ENCODE measurements around the gene FSD2. TPM values are rescaled to one million over a fixed set of nuclear protein-coding genes. Genes with fewer than 3 reads are reported as not detected.

Gene FSD2
- total RNA-seq, 1 donor from 2014 or later, result 0.13 TPM

GRCh38 chr15:82845686-82846085 lies 39.8 kb upstream of the FSD2 start:
- no peaks in the 10 kb centered on the region for H3K27me3 ChIP-seq (ENCODE audit: control insufficient read depth, insufficient read depth, low read length)
- no peak for TF ChIP-seq CTCF (IDR thresholded peaks at IDR 0.05; ENCODE audit: insufficient read depth, low read length, poor library complexity, severe bottlenecking)
- H3K36me3 ChIP-seq (ENCODE audit: control insufficient read depth, insufficient read depth, low read length), result peaks cover 1% of the 10 kb centered on the region
- no peak for DNase-seq (ENCODE audit: low read depth)
- no peak overlapping the region for H3K4me3 ChIP-seq (ENCODE audit: low read depth, low read length)

DNA sequence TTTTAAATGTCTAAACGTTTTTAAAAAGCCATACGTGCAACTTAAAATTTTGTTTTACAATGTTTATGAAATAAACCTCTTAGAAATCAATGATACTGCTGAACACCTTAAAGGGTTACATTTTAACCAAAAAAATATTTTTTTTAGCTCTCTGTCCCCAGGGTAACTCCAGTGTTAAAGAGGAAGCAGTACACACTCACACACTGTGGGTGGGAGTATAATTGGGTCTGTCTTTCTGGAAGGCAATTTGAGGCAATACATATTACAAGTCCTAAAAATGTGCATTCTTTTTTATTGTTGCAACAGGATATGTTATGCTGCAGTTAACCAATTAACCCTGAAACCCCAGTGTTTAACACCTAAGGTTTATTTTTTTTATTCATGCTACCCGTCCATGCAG lies 37.7 kb upstream of the FSD2 start:
- no peak for DNase-seq (ENCODE audit: low read depth)
- no peaks in the 10 kb centered on the region for H3K27me3 ChIP-seq (ENCODE audit: control insufficient read depth, insufficient read depth, low read length)
- TF ChIP-seq CTCF (IDR thresholded peaks at IDR 0.05; ENCODE audit: insufficient read depth, low read length, poor library complexity, severe bottlenecking), result no peak
- no peaks in the 10 kb centered on the region for H3K36me3 ChIP-seq (ENCODE audit: control insufficient read depth, insufficient read depth, low read length)
- H3K4me3 ChIP-seq (ENCODE audit: low read depth, low read length), result no peak overlapping the region

- TF ChIP-seq CTCF (IDR thresholded peaks at IDR 0.05; ENCODE audit: insufficient read depth, low read length, poor library complexity, severe bottlenecking), result no peak
- no peaks in the 10 kb centered on the region for H3K27me3 ChIP-seq (ENCODE audit: control insufficient read depth, insufficient read depth, low read length)
- no peak overlapping the region for H3K4me3 ChIP-seq (ENCODE audit: low read depth, low read length)
- DNase-seq (ENCODE audit: low read depth), result no peak
- H3K36me3 ChIP-seq (ENCODE audit: control insufficient read depth, insufficient read depth, low read length), result peaks cover 5% of the 10 kb centered on the region
Measured at GRCh38 chr15:82840166-82840565, 34.3 kb upstream of the FSD2 start.

DNA sequence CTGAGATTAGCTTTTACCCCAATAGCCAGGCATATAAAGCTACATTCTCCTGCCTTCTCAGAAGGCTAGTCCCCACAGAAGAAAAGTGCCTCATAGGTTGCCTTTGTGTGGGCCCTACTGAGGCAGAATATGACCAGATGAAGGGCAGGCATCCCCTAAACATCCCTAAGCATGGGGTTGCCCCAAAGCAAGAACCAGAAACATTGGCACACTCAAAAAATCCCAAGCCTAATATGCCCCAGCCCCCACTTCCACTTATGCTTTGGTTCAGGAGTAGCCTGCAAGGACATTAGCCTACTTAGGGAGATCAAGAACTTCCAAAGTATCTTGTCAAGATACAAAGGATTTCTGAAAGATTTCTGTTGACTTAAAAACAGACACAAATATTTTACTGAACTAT lies 33.3 kb upstream of the FSD2 start:
- Histone ChIP-seq H3K4me3 (ENCODE audit: low read depth, low read length) (no peak overlapping the region), H3K36me3 (ENCODE audit: control insufficient read depth, insufficient read depth, low read length) (peaks cover 5% of the 10 kb centered on the region)
- TF ChIP-seq CTCF (IDR thresholded peaks at IDR 0.05; ENCODE audit: insufficient read depth, low read length, poor library complexity, severe bottlenecking), result no peak

GRCh38 chr15:82838096-82838735 lies 32.3 kb upstream of the FSD2 start:
- DNase-seq (ENCODE audit: low read depth), result no peak
- no peak for TF ChIP-seq CTCF (IDR thresholded peaks at IDR 0.05; ENCODE audit: insufficient read depth, low read length, poor library complexity, severe bottlenecking)
- Histone ChIP-seq H3K27me3 (ENCODE audit: control insufficient read depth, insufficient read depth, low read length) (no peaks in the 10 kb centered on the region), H3K4me3 (ENCODE audit: low read depth, low read length) (no peak overlapping the region), H3K36me3 (ENCODE audit: control insufficient read depth, insufficient read depth, low read length) (peaks cover 5% of the 10 kb centered on the region)

More for the DNA sequence above, 33.3 kb upstream of the FSD2 start:
- DNase-seq (ENCODE audit: low read depth), result no peak
- H3K27me3 ChIP-seq (ENCODE audit: control insufficient read depth, insufficient read depth, low read length), result no peaks in the 10 kb centered on the region

GRCh38 chr15:82835391-82835917 lies 29.6 kb upstream of the FSD2 start:
- Histone ChIP-seq H3K4me3 (ENCODE audit: low read depth, low read length) (no peak overlapping the region), H3K36me3 (ENCODE audit: control insufficient read depth, insufficient read depth, low read length) (peaks cover 5% of the 10 kb centered on the region), H3K27me3 (ENCODE audit: control insufficient read depth, insufficient read depth, low read length) (no peaks in the 10 kb centered on the region)
- no peak for DNase-seq (ENCODE audit: low read depth)
- no peak for TF ChIP-seq CTCF (IDR thresholded peaks at IDR 0.05; ENCODE audit: insufficient read depth, low read length, poor library complexity, severe bottlenecking)

All from kidney epithelial cell (primary cell).